Activated naive CD4-positive, alpha-beta T cell treated with anti-CD3 and anti-CD28 coated beads, Interleukin-2, amount 10 ng/mL, durations not matched to agents 7 days and 5 days (primary cell): ENCODE data around the gene TLE3.

Experiments used
- CTCF ChIA-PET: fragments of 350-600 bp; sonication (Branson Sonifier 250); formaldehyde crosslinking; loops from one replicate; lab custom pipeline; 2021; ENCODE audit warnings: antibody characterized with exemption; lab: Charles Lee
- DNase-seq: peaks from one replicate; pipeline ENCODE4 v3.0.0-alpha.2; 2020
- H3K27ac Mint-ChIP-seq: one replicate; pipeline ENCODE4 v1.8.0; 2021; ENCODE audit warnings: mild to moderate bottlenecking, moderate library complexity, mixed read lengths
- H3K27me3 Mint-ChIP-seq: one replicate; pipeline ENCODE4 v1.8.0; 2021; ENCODE audit warnings: mild to moderate bottlenecking, mixed read lengths
- H3K36me3 Mint-ChIP-seq: one replicate; pipeline ENCODE4 v1.8.0; 2021; ENCODE audit warnings: mixed read lengths
- H3K4me1 Mint-ChIP-seq: one replicate; pipeline ENCODE4 v1.8.0; 2021; ENCODE audit warnings: mixed read lengths
- H3K4me3 Mint-ChIP-seq: one replicate; pipeline ENCODE4 v1.8.0; 2021; ENCODE audit warnings: mild to moderate bottlenecking, moderate library complexity, mixed read lengths
- H3K9me3 Mint-ChIP-seq: one replicate; pipeline ENCODE4 v1.8.0; 2021; ENCODE audit warnings: mixed read lengths

TLE3 gene

GRCh38 chr15:70090436-70091296 lies 7.1 kb downstream of the TLE3 start:
- DNase-seq: no peak
- Mint-ChIP-seq H3K4me3 (no peak overlapping the region), H3K27ac (no peak overlapping the region), H3K36me3 (peaks cover 77% of the 10 kb centered on the region), H3K9me3 (no peaks in the 10 kb centered on the region), H3K4me1 (peaks cover 76% of the 10 kb centered on the region), H3K27me3 (no peaks in the 10 kb centered on the region)
- CTCF ChIA-PET: interaction anchor here (1.0 to 1.2 kb wide), 2 partner anchors 126 to 369 kb away, joined by 3 read pairs; no protein-coding TSS in a partner anchor

GRCh38 chr15:70089692-70089971 lies 8.1 kb downstream of the TLE3 start:
- no peak overlapping the region for H3K27ac Mint-ChIP-seq
- peaks cover 78% of the 10 kb centered on the region for H3K4me1 Mint-ChIP-seq
- no peak overlapping the region for H3K4me3 Mint-ChIP-seq
- no peaks in the 10 kb centered on the region for H3K27me3 Mint-ChIP-seq
- DNase-seq: no peak
- peaks cover 76% of the 10 kb centered on the region for H3K36me3 Mint-ChIP-seq
- CTCF ChIA-PET: no interaction called here
- H3K9me3 Mint-ChIP-seq: no peaks in the 10 kb centered on the region

- Mint-ChIP-seq H3K27me3 (no peaks in the 10 kb centered on the region), H3K36me3 (peaks cover 80% of the 10 kb centered on the region), H3K9me3 (no peaks in the 10 kb centered on the region), H3K4me3 (no peak overlapping the region), H3K4me1 (peaks cover 79% of the 10 kb centered on the region), H3K27ac (no peak overlapping the region)
- CTCF ChIA-PET: no interaction called here
- DNase-seq: no peak
Measured at GRCh38 chr15:70088887-70089691, 8.6 kb downstream of the TLE3 start.

- Mint-ChIP-seq H3K27ac (no peak overlapping the region), H3K9me3 (no peaks in the 10 kb centered on the region), H3K27me3 (no peaks in the 10 kb centered on the region), H3K36me3 (peaks cover 81% of the 10 kb centered on the region), H3K4me1 (peaks cover 80% of the 10 kb centered on the region), H3K4me3 (no peak overlapping the region)
- CTCF ChIA-PET: no interaction called here
- DNase-seq: no peak
Measured at GRCh38 chr15:70088455-70088854, 9.3 kb downstream of the TLE3 start.

GRCh38 chr15:70087708-70088352 lies 9.9 kb downstream of the TLE3 start:
- H3K27me3 Mint-ChIP-seq: no peaks in the 10 kb centered on the region
- DNase-seq: no peak
- CTCF ChIA-PET: no interaction called here
- H3K4me1 Mint-ChIP-seq: peaks cover 80% of the 10 kb centered on the region
- H3K9me3 Mint-ChIP-seq: no peaks in the 10 kb centered on the region
- H3K36me3 Mint-ChIP-seq: peaks cover 80% of the 10 kb centered on the region
- H3K27ac Mint-ChIP-seq: no peak overlapping the region
- H3K4me3 Mint-ChIP-seq: no peak overlapping the region

- no peak for DNase-seq
- H3K36me3 Mint-ChIP-seq: peaks cover 75% of the 10 kb centered on the region
- H3K4me3 Mint-ChIP-seq: no peak overlapping the region
- no peak overlapping the region for H3K27ac Mint-ChIP-seq
- CTCF ChIA-PET: interaction anchor here (1.0 to 1.6 kb wide), 2 partner anchors 9 to 381 kb away, joined by 3 to 4 read pairs; no protein-coding TSS in a partner anchor
- peaks cover 69% of the 10 kb centered on the region for H3K4me1 Mint-ChIP-seq
- H3K9me3 Mint-ChIP-seq: no peaks in the 10 kb centered on the region
- H3K27me3 Mint-ChIP-seq: no peaks in the 10 kb centered on the region
Measured at GRCh38 chr15:70086636-70087035, 11.1 kb downstream of the TLE3 start.

- Mint-ChIP-seq H3K36me3 (peaks cover 68% of the 10 kb centered on the region), H3K27me3 (no peaks in the 10 kb centered on the region), H3K9me3 (no peaks in the 10 kb centered on the region), H3K27ac (no peak overlapping the region), H3K4me1 (peaks cover 49% of the 10 kb centered on the region), H3K4me3 (no peak overlapping the region)
- CTCF ChIA-PET: no interaction called here
- DNase-seq: no peak
Measured at GRCh38 chr15:70084461-70084860, 13.3 kb downstream of the TLE3 start.

- CTCF ChIA-PET: no interaction called here
- no peaks in the 10 kb centered on the region for H3K9me3 Mint-ChIP-seq
- no peaks in the 10 kb centered on the region for H3K27me3 Mint-ChIP-seq
- H3K27ac Mint-ChIP-seq: no peak overlapping the region
- H3K36me3 Mint-ChIP-seq: peaks cover 67% of the 10 kb centered on the region
- H3K4me3 Mint-ChIP-seq: no peak overlapping the region
- H3K4me1 Mint-ChIP-seq: peaks cover 49% of the 10 kb centered on the region
- DNase-seq: no peak
Measured at GRCh38 chr15:70083946-70084345, 13.8 kb downstream of the TLE3 start.

GRCh38 chr15:70083418-70083817 lies 14.3 kb downstream of the TLE3 start:
- Mint-ChIP-seq H3K9me3 (no peaks in the 10 kb centered on the region), H3K27ac (no peak overlapping the region), H3K4me1 (peaks cover 49% of the 10 kb centered on the region), H3K4me3 (no peak overlapping the region), H3K27me3 (no peaks in the 10 kb centered on the region), H3K36me3 (peaks cover 68% of the 10 kb centered on the region)
- no peak for DNase-seq
- CTCF ChIA-PET: no interaction called here

- peaks cover 68% of the 10 kb centered on the region for H3K36me3 Mint-ChIP-seq
- no peak overlapping the region for H3K4me3 Mint-ChIP-seq
- H3K4me1 Mint-ChIP-seq: peaks cover 47% of the 10 kb centered on the region
- H3K27me3 Mint-ChIP-seq: no peaks in the 10 kb centered on the region
- DNase-seq: no peak
- H3K9me3 Mint-ChIP-seq: no peaks in the 10 kb centered on the region
- CTCF ChIA-PET: no interaction called here
- no peak overlapping the region for H3K27ac Mint-ChIP-seq
Measured at GRCh38 chr15:70082281-70082900, 15.3 kb downstream of the TLE3 start.

GRCh38 chr15:70081612-70082011 lies 16.1 kb downstream of the TLE3 start:
- DNase-seq: no peak
- Mint-ChIP-seq H3K27ac (no peak overlapping the region), H3K9me3 (no peaks in the 10 kb centered on the region), H3K27me3 (no peaks in the 10 kb centered on the region), H3K4me1 (peaks cover 39% of the 10 kb centered on the region), H3K4me3 (no peak overlapping the region), H3K36me3 (peaks cover 60% of the 10 kb centered on the region)
- CTCF ChIA-PET: no interaction called here

GRCh38 chr15:70080347-70080746 lies 17.4 kb downstream of the TLE3 start:
- CTCF ChIA-PET: interaction anchor here (1.2 kb wide), 1 partner anchor 328 kb away, joined by 3 read pairs; no protein-coding TSS in a partner anchor
- peaks cover 28% of the 10 kb centered on the region for H3K4me1 Mint-ChIP-seq
- H3K27me3 Mint-ChIP-seq: no peaks in the 10 kb centered on the region

GRCh38 chr15:70079888-70080287 lies 17.8 kb downstream of the TLE3 start:
- H3K27ac Mint-ChIP-seq: no peak overlapping the region
- no peaks in the 10 kb centered on the region for H3K9me3 Mint-ChIP-seq
- no peak for DNase-seq
- H3K4me3 Mint-ChIP-seq: no peak overlapping the region
- CTCF ChIA-PET: no interaction called here
- H3K4me1 Mint-ChIP-seq: peaks cover 23% of the 10 kb centered on the region
- peaks cover 56% of the 10 kb centered on the region for H3K36me3 Mint-ChIP-seq
- H3K27me3 Mint-ChIP-seq: no peaks in the 10 kb centered on the region

More at GRCh38 chr15:70080347-70080746, 17.4 kb downstream of the TLE3 start:
- Mint-ChIP-seq H3K27ac (no peak overlapping the region), H3K36me3 (peaks cover 57% of the 10 kb centered on the region), H3K9me3 (no peaks in the 10 kb centered on the region), H3K4me3 (no peak overlapping the region)
- no peak for DNase-seq
